Endothelial cell of umbilical vein (primary cell): Measurements from ENCODE around the gene PANX3.

ENCODE experiments used
- POLR2A ChIP-seq: IDR thresholded peaks from 2 replicates; pipeline ENCODE4 v1.6.1; 2012; ENCODE audit warnings: low read depth, mild to moderate bottlenecking, control low read depth, low read length
- TF ChIP-seq, protein P1 (sequence below), 2 donors: IDR thresholded peaks; 1 replicate in 1 of 2; 2 replicates in 1 of 2; pipeline ENCODE4 v1.5.1; 2011; ENCODE audit warnings: low read length in 2 of 2, mild to moderate bottlenecking in 2 of 2, moderate library complexity in 2 of 2, control low read depth in 1 of 2, inconsistent platforms in 1 of 2, low read depth in 1 of 2; ENCODE audit not compliant: insufficient read depth in 1 of 2; ENCODE audit errors: extremely low read depth in 1 of 2

DNA sequence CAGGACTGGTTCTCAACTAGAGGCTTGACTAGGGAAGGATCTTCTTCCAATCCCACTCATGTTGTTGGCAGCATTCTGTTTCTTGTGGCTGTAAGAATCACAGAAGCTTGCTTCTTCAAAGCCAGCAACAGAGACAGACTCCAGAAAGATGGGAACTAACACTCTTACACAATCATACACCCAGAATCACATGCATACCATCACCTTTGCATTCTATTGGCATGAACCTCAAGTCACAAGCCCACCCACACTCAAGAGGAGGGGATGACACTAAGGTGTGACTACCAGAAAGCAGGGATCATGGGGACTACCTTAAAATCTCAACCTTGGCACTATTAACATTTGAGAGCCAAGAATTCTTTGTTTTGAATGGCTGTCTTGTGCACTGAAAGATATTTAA is 13.6 kb upstream of the PANX3 start:
- TF ChIP-seq POLR2A, result no peak
- TF ChIP-seq, protein P1, sequence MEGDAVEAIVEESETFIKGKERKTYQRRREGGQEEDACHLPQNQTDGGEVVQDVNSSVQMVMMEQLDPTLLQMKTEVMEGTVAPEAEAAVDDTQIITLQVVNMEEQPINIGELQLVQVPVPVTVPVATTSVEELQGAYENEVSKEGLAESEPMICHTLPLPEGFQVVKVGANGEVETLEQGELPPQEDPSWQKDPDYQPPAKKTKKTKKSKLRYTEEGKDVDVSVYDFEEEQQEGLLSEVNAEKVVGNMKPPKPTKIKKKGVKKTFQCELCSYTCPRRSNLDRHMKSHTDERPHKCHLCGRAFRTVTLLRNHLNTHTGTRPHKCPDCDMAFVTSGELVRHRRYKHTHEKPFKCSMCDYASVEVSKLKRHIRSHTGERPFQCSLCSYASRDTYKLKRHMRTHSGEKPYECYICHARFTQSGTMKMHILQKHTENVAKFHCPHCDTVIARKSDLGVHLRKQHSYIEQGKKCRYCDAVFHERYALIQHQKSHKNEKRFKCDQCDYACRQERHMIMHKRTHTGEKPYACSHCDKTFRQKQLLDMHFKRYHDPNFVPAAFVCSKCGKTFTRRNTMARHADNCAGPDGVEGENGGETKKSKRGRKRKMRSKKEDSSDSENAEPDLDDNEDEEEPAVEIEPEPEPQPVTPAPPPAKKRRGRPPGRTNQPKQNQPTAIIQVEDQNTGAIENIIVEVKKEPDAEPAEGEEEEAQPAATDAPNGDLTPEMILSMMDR (IDR thresholded peaks at IDR 0.05; ENCODE audit: extremely low read depth in 1 of 2, insufficient read depth in 1 of 2, low read depth in 1 of 2, low read length in 2 of 2), result no peak
